Fibroblast of skin of left biceps (primary cell): Measurements from ENCODE around the gene RPGR.
A peak's percentile ranks its signal among the peaks of the same experiment; 100 is the strongest.

Source experiments
- DNase-seq, 2 experiments: peaks; one replicate each; pipeline ENCODE4 v3.0.0-alpha.2; 2013; ENCODE audit warnings: low read depth in 2 of 2

The RPGR gene, protein sequence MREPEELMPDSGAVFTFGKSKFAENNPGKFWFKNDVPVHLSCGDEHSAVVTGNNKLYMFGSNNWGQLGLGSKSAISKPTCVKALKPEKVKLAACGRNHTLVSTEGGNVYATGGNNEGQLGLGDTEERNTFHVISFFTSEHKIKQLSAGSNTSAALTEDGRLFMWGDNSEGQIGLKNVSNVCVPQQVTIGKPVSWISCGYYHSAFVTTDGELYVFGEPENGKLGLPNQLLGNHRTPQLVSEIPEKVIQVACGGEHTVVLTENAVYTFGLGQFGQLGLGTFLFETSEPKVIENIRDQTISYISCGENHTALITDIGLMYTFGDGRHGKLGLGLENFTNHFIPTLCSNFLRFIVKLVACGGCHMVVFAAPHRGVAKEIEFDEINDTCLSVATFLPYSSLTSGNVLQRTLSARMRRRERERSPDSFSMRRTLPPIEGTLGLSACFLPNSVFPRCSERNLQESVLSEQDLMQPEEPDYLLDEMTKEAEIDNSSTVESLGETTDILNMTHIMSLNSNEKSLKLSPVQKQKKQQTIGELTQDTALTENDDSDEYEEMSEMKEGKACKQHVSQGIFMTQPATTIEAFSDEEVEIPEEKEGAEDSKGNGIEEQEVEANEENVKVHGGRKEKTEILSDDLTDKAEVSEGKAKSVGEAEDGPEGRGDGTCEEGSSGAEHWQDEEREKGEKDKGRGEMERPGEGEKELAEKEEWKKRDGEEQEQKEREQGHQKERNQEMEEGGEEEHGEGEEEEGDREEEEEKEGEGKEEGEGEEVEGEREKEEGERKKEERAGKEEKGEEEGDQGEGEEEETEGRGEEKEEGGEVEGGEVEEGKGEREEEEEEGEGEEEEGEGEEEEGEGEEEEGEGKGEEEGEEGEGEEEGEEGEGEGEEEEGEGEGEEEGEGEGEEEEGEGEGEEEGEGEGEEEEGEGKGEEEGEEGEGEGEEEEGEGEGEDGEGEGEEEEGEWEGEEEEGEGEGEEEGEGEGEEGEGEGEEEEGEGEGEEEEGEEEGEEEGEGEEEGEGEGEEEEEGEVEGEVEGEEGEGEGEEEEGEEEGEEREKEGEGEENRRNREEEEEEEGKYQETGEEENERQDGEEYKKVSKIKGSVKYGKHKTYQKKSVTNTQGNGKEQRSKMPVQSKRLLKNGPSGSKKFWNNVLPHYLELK

GRCh38 chrX:38327007-38327774 is at the start of gene RPGR:
Gene RPGR, minus strand, starts transcription at chrX:38327509. Its CDS starts 142 bp downstream, at chrX:38327367.
- DNase-seq = peak; percentile 71 to 78

GRCh38 chrX:38376747-38377146 is 49.4 kb upstream of the RPGR start:
- no peak for DNase-seq

DNA sequence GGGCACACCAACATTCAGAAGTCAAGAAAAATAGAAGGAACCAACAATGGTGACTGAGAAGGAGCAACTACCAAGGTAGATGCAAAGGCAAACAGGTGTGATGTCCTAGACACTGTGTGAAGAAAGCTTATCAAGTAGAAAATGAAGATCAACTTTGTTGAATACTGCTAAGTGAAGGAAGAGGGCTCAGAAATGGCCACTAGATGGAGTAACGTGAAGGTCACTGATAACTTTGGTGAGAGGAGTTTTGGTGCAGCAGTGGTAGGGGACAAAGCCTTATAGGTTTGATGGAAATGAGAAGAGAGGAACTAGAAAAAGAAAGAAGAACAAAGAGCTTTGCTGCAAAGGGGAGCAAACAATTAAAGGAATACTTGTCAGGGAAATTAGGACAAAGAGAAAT is 48.6 kb upstream of the RPGR start:
- DNase-seq = no peak

DNA sequence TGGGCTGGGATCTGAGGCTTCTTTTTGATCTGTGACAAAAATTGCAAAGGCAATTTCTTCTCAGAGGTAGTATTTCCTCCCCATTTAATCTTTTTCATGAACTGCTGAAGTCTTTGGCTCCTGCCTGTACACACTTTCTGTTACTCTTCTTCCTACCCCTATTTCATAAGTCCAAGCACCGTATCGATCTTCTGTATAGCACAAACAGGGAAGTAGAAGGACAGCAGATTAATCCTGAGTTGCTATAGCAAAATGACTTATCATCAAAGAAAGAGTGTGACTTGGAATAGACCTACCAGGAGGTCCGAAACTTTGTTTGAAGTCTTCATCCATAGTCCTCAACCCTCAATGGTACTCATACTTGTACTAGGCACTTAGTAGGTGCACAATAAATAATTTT is 47.1 kb upstream of the RPGR start:
- DNase-seq = no peak

DNA sequence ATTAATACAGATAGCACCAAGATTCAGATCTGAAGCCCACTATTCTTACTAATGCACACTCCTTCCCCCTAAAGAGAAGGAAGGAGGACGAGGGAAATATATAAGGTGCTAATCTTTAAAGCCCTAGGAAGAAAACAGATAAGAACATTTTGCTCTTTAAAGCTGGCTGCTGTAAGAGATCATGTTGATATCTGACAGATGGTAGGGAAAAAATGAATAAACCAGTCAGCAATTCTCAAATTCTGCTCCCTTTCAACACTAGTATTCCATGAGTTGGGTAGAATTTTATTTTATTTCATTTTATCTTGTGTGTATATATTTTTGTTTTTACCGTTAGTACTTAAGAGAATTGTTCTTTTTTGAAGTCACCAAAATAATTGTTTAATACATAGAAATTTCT is 44.3 kb upstream of the RPGR start:
- DNase-seq = no peak

DNA sequence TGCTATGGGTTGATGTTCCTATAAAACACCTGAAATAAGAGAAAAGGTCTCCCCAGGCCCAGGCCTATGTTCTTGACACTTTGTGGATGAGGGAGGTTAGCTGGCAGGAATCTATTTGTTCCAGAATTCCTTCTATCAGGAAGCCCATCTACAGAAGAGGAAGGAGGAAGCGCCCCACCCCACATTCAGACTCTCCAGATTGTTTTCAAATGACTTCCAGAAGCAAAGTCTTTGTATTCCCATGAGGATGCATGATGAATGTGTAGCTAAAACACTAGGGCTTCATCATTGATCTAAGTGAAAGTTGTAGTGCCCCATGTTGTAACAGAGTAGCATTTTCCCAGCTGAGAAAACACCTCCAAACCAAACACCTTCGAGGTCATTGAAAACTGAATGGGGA is 41.5 kb upstream of the RPGR start:
- no peak for DNase-seq

DNA sequence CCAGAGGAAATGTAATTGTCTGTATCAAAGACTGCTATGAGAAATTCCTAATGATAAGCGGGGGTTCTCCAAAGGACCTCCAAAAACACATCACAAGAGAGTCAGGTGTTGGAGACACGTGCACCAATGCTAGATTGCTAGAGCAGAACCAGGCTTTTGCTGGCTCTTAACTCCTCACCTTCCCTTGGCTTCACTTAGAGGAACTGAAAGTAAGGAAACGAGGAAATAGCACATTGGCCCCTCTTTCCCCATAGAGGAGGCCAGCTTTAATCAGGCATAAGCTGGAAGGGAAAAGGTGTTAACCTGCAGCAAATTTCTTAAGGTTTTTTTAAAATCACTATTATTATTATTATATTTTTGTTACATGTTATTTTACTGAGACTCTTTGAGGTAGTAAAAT is 38.6 kb upstream of the RPGR start:
- no peak for DNase-seq

GRCh38 chrX:38363046-38363445 is 35.7 kb upstream of the RPGR start:
- DNase-seq = no peak

DNA sequence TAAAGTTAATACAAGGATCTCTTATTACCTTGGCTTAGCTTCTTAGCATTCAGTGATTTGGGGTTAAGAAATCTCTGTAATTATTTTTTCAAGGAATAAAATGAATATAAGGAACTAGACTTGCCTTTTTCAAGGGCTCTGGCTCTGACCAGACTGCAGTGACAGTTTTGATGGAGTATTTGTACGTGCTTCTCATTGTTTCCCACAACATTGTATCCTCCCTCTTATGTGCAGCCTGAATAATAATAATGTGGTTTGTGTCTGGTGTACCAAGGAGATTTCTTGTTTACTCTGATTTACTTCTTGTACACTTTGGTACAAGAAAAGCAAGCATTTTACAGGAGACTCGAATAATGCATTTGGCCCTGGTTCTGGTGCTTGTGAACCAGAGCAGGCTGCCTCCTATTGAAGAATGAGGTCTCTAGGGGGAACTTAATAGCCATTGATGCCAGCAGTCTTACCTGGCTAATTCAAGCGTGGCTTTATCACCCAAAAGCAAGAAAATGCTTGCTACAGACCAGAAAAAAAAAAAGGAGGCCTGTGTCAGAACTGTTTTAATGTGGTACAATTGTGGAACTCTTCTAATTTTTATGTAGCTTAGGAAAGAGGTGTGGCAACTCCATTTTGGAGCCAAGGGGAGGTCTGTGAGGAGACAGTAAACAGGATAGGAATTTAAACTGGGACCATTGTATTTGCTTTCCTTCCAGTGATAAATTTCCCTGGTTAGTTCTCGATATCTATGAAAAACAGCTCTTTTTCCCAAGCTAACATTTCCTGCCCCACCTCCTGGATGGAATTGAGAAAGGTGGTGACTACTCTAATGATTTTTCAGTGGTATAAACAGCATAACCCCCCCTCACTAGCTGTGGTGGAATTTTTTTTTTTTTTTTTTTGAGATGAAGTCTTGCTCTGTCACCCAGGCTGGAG is 30.7 kb upstream of the RPGR start:
- DNase-seq = no peak

GRCh38 chrX:38356401-38356800 is 29.1 kb upstream of the RPGR start:
- DNase-seq = no peak

GRCh38 chrX:38352362-38352761 is 25.1 kb upstream of the RPGR start, which contains the start of gene OTC:
Gene OTC, plus strand, starts transcription at chrX:38352604. Its CDS starts 93 bp downstream, at chrX:38352697.
- DNase-seq = no peak

GRCh38 chrX:38351346-38351745 is 24.0 kb upstream of the RPGR start:
- no peak for DNase-seq

- peak; percentile 11 to 12 for DNase-seq
These were observed 19.8 kb upstream of the RPGR start for GRCh38 chrX:38347136-38347535.

GRCh38 chrX:38346150-38346549 is 18.8 kb upstream of the RPGR start:
- DNase-seq = no peak

DNA sequence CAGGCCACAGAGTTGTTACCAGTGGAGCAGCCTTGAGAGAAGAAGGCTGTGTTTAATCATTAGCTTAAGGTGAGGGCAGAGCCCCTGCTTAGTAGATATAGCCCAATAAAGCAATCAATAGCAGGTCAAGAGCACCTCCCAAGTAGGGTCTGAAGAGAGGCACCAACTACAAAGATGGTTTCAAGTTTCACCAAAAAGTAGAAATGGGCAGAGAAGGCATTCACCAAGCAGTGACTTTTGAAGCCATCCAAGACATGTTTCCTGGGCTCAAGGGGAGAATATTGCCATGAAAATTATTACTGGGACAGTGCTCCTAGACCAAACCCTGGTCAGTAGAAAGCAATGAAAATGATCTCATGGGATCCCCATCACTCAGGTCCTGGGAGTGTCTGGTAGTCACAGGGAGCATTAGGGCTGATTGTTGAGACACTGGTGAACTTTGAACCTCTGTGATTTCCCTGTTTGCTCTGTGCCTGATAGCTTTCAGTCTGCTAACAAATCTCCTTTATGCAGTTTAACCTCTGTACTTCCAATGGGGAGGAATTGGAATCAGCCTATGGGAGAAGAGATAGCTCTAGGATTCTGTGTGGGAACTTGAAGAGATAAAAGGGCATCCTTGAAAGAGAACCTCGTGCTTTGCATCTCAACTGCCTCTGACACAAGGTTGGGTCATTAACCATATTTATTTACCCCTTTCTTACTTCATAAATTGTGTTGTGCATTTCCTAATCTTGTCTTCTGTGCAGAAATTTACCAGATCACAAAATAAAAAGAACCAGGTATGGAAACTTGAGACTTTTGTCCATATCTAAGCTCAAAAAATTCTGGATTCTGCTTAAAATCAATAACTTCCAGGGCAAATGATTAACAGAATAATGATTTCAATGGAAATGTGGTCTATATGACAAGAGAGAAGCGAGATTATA is 15.8 kb upstream of the RPGR start:
- DNase-seq = no peak

GRCh38 chrX:38341442-38341841 is 14.1 kb upstream of the RPGR start:
- no peak for DNase-seq

DNA sequence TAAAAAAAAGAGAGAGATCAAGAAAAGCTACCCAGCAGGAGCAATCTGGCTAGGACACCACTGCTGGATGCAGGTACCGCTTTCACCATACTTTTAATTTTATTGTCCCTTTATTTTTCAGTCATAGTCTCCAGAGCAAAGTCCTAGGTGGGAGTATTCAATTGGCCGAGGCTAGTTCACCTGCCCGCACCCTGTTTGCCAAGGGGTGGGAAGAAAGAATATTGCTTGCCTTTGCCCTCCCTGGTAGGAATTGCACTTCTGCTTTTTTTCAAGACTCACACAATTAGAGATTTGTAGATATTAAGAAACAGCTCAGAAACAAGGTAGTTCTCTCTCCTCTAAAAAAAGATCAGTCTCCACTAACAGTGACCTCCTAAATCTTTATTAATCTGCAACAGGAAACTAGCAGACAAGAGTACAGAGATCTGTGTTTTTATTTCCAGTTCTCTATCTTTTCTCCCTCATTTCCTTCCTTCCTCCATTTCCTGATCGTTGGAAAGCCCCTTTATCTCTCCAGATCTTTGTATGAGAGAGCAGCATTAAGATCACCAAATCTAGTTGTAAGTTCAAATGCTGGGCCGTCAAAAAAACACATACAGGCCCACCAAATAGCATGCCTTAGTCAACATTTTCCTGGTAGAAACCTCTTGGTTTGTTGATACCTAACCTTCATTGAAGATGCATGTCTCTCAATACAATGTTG is 9.4 kb upstream of the RPGR start:
- DNase-seq = no peak

DNA sequence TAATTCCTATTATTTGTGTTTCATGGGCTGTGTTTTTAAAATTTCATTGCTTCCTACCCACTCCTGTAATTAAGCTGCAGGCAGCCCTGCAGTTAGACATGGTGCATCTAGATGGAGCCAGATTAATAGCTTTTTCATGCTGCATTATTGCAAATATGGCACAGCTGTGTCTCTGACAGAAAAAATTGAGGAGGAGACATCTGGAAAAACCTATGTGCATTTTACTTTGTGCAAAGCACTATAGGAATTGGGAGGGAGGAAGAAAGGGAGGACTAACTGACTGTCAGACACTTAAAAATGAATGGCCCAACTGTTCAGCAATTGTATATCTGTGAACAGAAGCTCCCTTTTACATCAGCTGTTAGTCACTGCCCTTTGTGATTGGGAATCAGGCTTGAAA is 8.1 kb upstream of the RPGR start:
- no peak for DNase-seq

DNA sequence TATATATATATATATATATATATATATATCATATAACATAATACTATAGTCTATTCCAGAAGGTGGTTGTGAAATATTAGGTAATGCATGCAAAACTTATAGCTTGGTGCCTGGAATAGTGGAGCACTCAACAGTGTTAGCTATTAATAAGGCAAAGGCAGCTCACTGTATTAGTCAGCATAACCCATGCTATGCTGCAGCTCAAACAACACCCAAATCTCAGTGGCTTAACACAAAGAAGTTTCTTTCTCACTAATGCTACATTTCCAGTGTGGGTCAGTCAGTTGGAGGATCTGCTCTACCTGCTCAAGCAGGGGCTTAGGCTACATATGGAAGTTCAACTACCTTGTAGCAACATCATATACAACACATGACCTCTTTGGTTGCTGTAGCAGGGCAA is 5.2 kb upstream of the RPGR start:
- no peak for DNase-seq
